ENCODE measurements around the gene IFNB1.
A peak's percentile ranks its signal among the peaks of the same experiment; 100 is the strongest.

IFNB1 gene

GRCh38 chr9:21077781-21078180 lies at the start of gene IFNB1:
IFNB1 (minus strand) TSS chr9:21077942; CDS start chr9:21077869, 73 bp downstream.
- no peak for DNase-seq

GRCh38 chr9:21121595-21122251 lies 44.0 kb upstream of the IFNB1 start:
- no peak for DNase-seq

GRCh38 chr9:21121079-21121478 lies 43.3 kb upstream of the IFNB1 start:
- no peak for DNase-seq

GRCh38 chr9:21119093-21119770 lies 41.5 kb upstream of the IFNB1 start:
- no peak for DNase-seq

- DNase-seq = no peak
These were observed 36.6 kb upstream of the IFNB1 start for GRCh38 chr9:21114311-21114710.

- peak; percentile 17 for DNase-seq
These were observed 33.2 kb upstream of the IFNB1 start for GRCh38 chr9:21110708-21111576.

- DNase-seq = no peak
These were observed 27.0 kb upstream of the IFNB1 start for GRCh38 chr9:21104787-21105186.

- DNase-seq = no peak
These were observed 24.6 kb upstream of the IFNB1 start for GRCh38 chr9:21102305-21102704.

GRCh38 chr9:21097817-21098216 lies 20.1 kb upstream of the IFNB1 start:
- no peak for DNase-seq

GRCh38 chr9:21096901-21097255 lies 19.1 kb upstream of the IFNB1 start:
- DNase-seq = no peak

GRCh38 chr9:21096172-21096900 lies 18.6 kb upstream of the IFNB1 start:
- DNase-seq = no peak

GRCh38 chr9:21095561-21095960 lies 17.8 kb upstream of the IFNB1 start:
- no peak for DNase-seq

- DNase-seq = no peak
These were observed 8.8 kb upstream of the IFNB1 start for GRCh38 chr9:21086538-21086937.

GRCh38 chr9:21085005-21085404 lies 7.3 kb upstream of the IFNB1 start:
- DNase-seq = no peak

- DNase-seq = no peak
These were observed 6.6 kb upstream of the IFNB1 start for GRCh38 chr9:21084242-21084850.

- DNase-seq = no peak
These were observed 4.9 kb upstream of the IFNB1 start for GRCh38 chr9:21082671-21083070.

GRCh38 chr9:21081999-21082398 lies 4.3 kb upstream of the IFNB1 start:
- DNase-seq = no peak

- DNase-seq = no peak
These were observed 3.7 kb upstream of the IFNB1 start for GRCh38 chr9:21081451-21081850.

GRCh38 chr9:21080793-21081192 lies 3.1 kb upstream of the IFNB1 start:
- no peak for DNase-seq

- DNase-seq = no peak
These were observed 960 bp upstream of the IFNB1 start for GRCh38 chr9:21078702-21079101.

- no peak for DNase-seq
These were observed 2.3 kb downstream of the IFNB1 start for GRCh38 chr9:21075484-21075883.

- no peak for DNase-seq
These were observed 6.8 kb downstream of the IFNB1 start for GRCh38 chr9:21070906-21071305.

- DNase-seq = no peak
These were observed 7.6 kb downstream of the IFNB1 start for GRCh38 chr9:21070171-21070571.
